Colonic mucosa (tissue), 4 donors: ENCODE data around the gene TRIM33. TPM values are rescaled to one million over a fixed set of nuclear protein-coding genes. Genes with fewer than 3 reads are reported as not detected.
"Not testable (repeated sequence)": the region's sequence is repeated elsewhere in the genome, so short reads cannot be mapped to it uniquely, and the experiment has no call there.

ENCODE experiments used
- DNase-seq: peaks from one replicate; pipeline ENCODE4 v3.0.0-alpha.2; 2020
- H3K27ac ChIP-seq: fragments of 200-600 bp; one replicate; pipeline ENCODE4 v1.8.0; 2021
- H3K27me3 ChIP-seq: fragments of 200-600 bp; one replicate; pipeline ENCODE4 v1.8.0; 2021
- H3K36me3 ChIP-seq: fragments of 200-600 bp; one replicate; pipeline ENCODE4 v1.8.0; 2021
- H3K4me1 ChIP-seq: fragments of 200-600 bp; one replicate; pipeline ENCODE4 v1.8.0; 2021; ENCODE audit warnings: mild to moderate bottlenecking
- H3K4me3 ChIP-seq: fragments of 200-600 bp; one replicate; pipeline ENCODE4 v1.8.0; 2021
- H3K9ac ChIP-seq, 2 donors: one replicate each; pipeline ENCODE4 v1.7.0; 2013; ENCODE audit warnings: control low read depth in 2 of 2, low read depth in 2 of 2, low read length in 2 of 2
- H3K9me3 ChIP-seq: fragments of 200-600 bp; one replicate; pipeline ENCODE4 v1.8.0; 2021
- intact Hi-C: fragments of 100-400 bp; cut with DNase I; formaldehyde crosslinking; loops from one replicate; pipeline ENCODE4 v1.14.1; 2022
- total RNA-seq, 2 donors: library from RNA; stranded (reverse); fragmentation: NEBNext Ultra II Directional in 1 of 2; extraction: Animal tissue kit (Norgen Biotek cat#: 25700) in 1 of 2; gene quantifications; one replicate each; pipeline ENCODE4 v1.2.1, GENCODE V29; 2021
- TF ChIP-seq, protein P1 (sequence below): fragments of 200-600 bp; IDR thresholded peaks from one replicate; pipeline ENCODE4 v1.8.0; 2022; ENCODE audit warnings: antibody characterized with exemption, mild to moderate bottlenecking
- donor health status: healthy.
- donor health status: DM: no; HTN: no; CAD: no.
- donor health status: DM: no; HTN: no; CAD: no.

TRIM33 gene
- total RNA-seq, 2 donors from 2014 or later, result 26.7 to 29.2 TPM

GRCh38 chr1:114453361-114453784, 57.6 kb downstream of the TRIM33 start:
- Histone ChIP-seq H3K36me3 (no peaks in the 10 kb centered on the region), H3K27me3 (no peaks in the 10 kb centered on the region), H3K9me3 (no peaks in the 10 kb centered on the region), H3K4me3 (no peak overlapping the region), H3K27ac (no peak overlapping the region), H3K9ac (no peak overlapping the region), H3K4me1 (no peaks in the 10 kb centered on the region)
- no peak for DNase-seq
- intact Hi-C loops, result no loop called here
- TF ChIP-seq, protein P1, sequence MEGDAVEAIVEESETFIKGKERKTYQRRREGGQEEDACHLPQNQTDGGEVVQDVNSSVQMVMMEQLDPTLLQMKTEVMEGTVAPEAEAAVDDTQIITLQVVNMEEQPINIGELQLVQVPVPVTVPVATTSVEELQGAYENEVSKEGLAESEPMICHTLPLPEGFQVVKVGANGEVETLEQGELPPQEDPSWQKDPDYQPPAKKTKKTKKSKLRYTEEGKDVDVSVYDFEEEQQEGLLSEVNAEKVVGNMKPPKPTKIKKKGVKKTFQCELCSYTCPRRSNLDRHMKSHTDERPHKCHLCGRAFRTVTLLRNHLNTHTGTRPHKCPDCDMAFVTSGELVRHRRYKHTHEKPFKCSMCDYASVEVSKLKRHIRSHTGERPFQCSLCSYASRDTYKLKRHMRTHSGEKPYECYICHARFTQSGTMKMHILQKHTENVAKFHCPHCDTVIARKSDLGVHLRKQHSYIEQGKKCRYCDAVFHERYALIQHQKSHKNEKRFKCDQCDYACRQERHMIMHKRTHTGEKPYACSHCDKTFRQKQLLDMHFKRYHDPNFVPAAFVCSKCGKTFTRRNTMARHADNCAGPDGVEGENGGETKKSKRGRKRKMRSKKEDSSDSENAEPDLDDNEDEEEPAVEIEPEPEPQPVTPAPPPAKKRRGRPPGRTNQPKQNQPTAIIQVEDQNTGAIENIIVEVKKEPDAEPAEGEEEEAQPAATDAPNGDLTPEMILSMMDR, result no peak

DNA sequence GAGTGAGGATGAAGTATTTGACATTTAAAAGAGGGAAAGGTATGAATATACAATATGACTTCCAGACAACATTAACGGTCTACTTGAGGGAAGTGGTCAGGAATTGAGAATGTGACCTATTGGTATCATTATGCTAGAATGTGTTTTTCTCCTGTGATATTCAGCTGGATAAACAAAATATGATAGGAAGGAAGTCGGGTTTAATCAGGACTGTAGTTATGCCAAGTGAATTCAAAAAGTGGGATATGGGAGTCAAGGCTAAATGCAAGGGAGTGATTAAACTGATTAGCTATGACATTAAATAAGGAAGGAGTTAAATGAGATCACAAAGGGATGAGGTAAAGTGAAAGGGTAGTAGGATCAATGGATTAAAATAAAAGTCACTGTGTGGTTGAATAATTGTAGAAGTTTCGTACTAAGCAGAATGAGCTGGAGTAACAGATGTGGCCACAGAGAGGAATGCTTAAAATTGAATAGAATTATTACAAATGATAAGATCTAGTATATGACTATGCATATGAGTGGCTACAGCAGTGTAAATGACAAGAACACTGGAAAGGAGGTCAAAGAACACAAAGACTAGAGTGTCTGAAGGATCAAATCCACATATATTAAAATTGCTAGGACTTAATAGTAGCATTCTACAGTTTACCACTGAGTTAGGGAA, 62.5 kb downstream of the TRIM33 start:
- H3K9me3 ChIP-seq, result no peaks in the 10 kb centered on the region
- no peak for DNase-seq
- H3K4me3 ChIP-seq, result no peak overlapping the region
- H3K27me3 ChIP-seq, result no peaks in the 10 kb centered on the region
- no peak overlapping the region for H3K27ac ChIP-seq
- intact Hi-C loops, result no loop called here
- H3K9ac ChIP-seq, result no peak overlapping the region
- no peaks in the 10 kb centered on the region for H3K36me3 ChIP-seq
- TF ChIP-seq, protein P1, result no peak
- H3K4me1 ChIP-seq, result no peaks in the 10 kb centered on the region

GRCh38 chr1:114446198-114446597, 64.8 kb downstream of the TRIM33 start:
- intact Hi-C loops, result no loop called here

DNA sequence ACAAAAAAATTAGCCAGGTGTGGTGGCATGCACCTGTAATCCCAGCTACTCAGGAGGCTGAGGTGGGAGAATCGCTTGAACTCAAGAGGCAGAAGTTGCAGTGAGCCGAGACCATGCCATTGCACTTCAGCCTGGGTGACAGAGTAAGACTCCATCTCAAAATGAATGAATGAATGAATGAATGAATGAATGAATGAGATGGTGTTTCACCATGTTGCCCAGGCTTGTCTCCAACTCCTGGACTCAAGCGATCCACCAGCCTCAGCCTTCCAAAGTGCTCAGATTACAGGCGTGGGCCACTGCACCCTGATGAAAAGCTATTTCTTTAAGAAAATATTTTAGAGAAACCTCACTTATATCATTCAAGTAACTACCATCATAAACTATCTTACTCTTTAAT, 67.8 kb downstream of the TRIM33 start:
- intact Hi-C loops, H3K9me3 ChIP-seq, H3K27ac ChIP-seq, H3K27me3 ChIP-seq, H3K4me1 ChIP-seq, DNase-seq, H3K36me3 ChIP-seq, H3K9ac ChIP-seq, H3K4me3 ChIP-seq: not testable (repeated sequence)

More at GRCh38 chr1:114446198-114446597, 64.8 kb downstream of the TRIM33 start:
- H3K4me1 ChIP-seq, result no peaks in the 10 kb centered on the region
- H3K27ac ChIP-seq, result no peak overlapping the region
- H3K9me3 ChIP-seq, result no peaks in the 10 kb centered on the region
- H3K4me3 ChIP-seq, result no peak overlapping the region
- DNase-seq, result no peak
- H3K9ac ChIP-seq, result no peak overlapping the region
- no peaks in the 10 kb centered on the region for H3K27me3 ChIP-seq
- TF ChIP-seq, protein P1, result no peak
- no peaks in the 10 kb centered on the region for H3K36me3 ChIP-seq

- H3K27ac ChIP-seq, result no peak overlapping the region
- H3K9me3 ChIP-seq, result no peaks in the 10 kb centered on the region
- H3K36me3 ChIP-seq, result no peaks in the 10 kb centered on the region
- H3K4me3 ChIP-seq, result no peak overlapping the region
- intact Hi-C loops, result no loop called here
- TF ChIP-seq, protein P1, result no peak
- no peaks in the 10 kb centered on the region for H3K4me1 ChIP-seq
- DNase-seq, result no peak
- H3K9ac ChIP-seq, result no peak overlapping the region
- no peaks in the 10 kb centered on the region for H3K27me3 ChIP-seq
These were observed 69.7 kb downstream of the TRIM33 start for GRCh38 chr1:114441332-114441731.

- TF ChIP-seq, protein P1, result no peak
- H3K4me1 ChIP-seq, result no peaks in the 10 kb centered on the region
- H3K27ac ChIP-seq, result no peak overlapping the region
- intact Hi-C loops, result no loop called here
- no peaks in the 10 kb centered on the region for H3K36me3 ChIP-seq
- no peak overlapping the region for H3K9ac ChIP-seq
- DNase-seq, result no peak
- H3K27me3 ChIP-seq, result no peaks in the 10 kb centered on the region
- H3K9me3 ChIP-seq, result no peaks in the 10 kb centered on the region
- H3K4me3 ChIP-seq, result no peak overlapping the region
These were observed 71.6 kb downstream of the TRIM33 start for GRCh38 chr1:114439369-114439768.
